ENCODE measurements around the gene SPATA6.
"Not testable (repeated sequence)": the region's sequence is repeated elsewhere in the genome, so short reads cannot be mapped to it uniquely, and the experiment has no call there.

- TF ChIP-seq, protein P1, sequence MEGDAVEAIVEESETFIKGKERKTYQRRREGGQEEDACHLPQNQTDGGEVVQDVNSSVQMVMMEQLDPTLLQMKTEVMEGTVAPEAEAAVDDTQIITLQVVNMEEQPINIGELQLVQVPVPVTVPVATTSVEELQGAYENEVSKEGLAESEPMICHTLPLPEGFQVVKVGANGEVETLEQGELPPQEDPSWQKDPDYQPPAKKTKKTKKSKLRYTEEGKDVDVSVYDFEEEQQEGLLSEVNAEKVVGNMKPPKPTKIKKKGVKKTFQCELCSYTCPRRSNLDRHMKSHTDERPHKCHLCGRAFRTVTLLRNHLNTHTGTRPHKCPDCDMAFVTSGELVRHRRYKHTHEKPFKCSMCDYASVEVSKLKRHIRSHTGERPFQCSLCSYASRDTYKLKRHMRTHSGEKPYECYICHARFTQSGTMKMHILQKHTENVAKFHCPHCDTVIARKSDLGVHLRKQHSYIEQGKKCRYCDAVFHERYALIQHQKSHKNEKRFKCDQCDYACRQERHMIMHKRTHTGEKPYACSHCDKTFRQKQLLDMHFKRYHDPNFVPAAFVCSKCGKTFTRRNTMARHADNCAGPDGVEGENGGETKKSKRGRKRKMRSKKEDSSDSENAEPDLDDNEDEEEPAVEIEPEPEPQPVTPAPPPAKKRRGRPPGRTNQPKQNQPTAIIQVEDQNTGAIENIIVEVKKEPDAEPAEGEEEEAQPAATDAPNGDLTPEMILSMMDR (conservative IDR thresholded peaks at IDR 0.05; ENCODE audit: low read depth, low read length) = not testable (repeated sequence)
- not testable (repeated sequence) for TF ChIP-seq EZH2 (IDR thresholded peaks at IDR 0.05; ENCODE audit: borderline replicate concordance, low read depth, low read length, poor library complexity, severe bottlenecking)
These were observed 27.8 kb downstream of the SPATA6 start for GRCh38 chr1:48444186-48444585.
